WTC11 (cell line): ENCODE data around the gene IFNK. TPM values are rescaled to one million over a fixed set of nuclear protein-coding genes. Genes with fewer than 3 reads are reported as not detected.

ENCODE experiments used
- ATAC-seq: fragments of 200-7000 bp; cut with Tn5 transposase; 2 replicates; pipeline ENCODE4 v1.10.0; 2021; ENCODE audit warnings: mild to moderate bottlenecking, moderate library complexity
- CTCF ChIA-PET: fragments of 300-600 bp; sonication (Branson Sonifier 250); formaldehyde crosslinking; loops from one replicate; lab custom pipeline; 2021; ENCODE audit warnings: antibody characterized with exemption; lab: Charles Lee
- POLR2A ChIA-PET: fragments of 350-600 bp; sonication (Branson Sonifier 250); formaldehyde crosslinking; loops from one replicate; lab custom pipeline; 2021; ENCODE audit warnings: antibody characterized with exemption; lab: Charles Lee
- DNase-seq: peaks from one replicate; pipeline ENCODE4 v3.0.0; 2021; ENCODE audit warnings: low spot score
- H3K27ac Mint-ChIP-seq: 2 replicates; pipeline ENCODE4 v1.8.0; 2021; ENCODE audit warnings: mixed read lengths
- H3K27me3 Mint-ChIP-seq: 2 replicates; pipeline ENCODE4 v1.8.0; 2021; ENCODE audit warnings: low read depth, mild to moderate bottlenecking, moderate library complexity, mixed read lengths
- H3K36me3 Mint-ChIP-seq: 2 replicates; pipeline ENCODE4 v1.8.0; 2021; ENCODE audit warnings: mixed read lengths
- H3K4me1 Mint-ChIP-seq: 2 replicates; pipeline ENCODE4 v1.8.0; 2022; ENCODE audit warnings: mixed read lengths
- H3K4me3 Mint-ChIP-seq: 2 replicates; pipeline ENCODE4 v1.8.0; 2021; ENCODE audit warnings: mild to moderate bottlenecking, moderate library complexity, mixed read lengths
- H3K9me3 Mint-ChIP-seq: 2 replicates; pipeline ENCODE4 v1.8.0; 2021; ENCODE audit warnings: mixed read lengths
- ATF1 ChIP-seq: sonication (generic); formaldehyde crosslinking; IDR thresholded peaks from 2 replicates; pipeline ENCODE4 v1.8.1; 2023; ENCODE audit warnings: mild to moderate bottlenecking, moderate library complexity, missing genetic modification reagents
- ATF2 ChIP-seq: sonication (generic); formaldehyde crosslinking; IDR thresholded peaks from 2 replicates; pipeline ENCODE4 v1.8.1; 2022; ENCODE audit warnings: low read depth, missing genetic modification reagents, borderline replicate concordance
- CREB1 ChIP-seq: sonication (generic); formaldehyde crosslinking; IDR thresholded peaks from 2 replicates; pipeline ENCODE4 v1.8.0; 2023; ENCODE audit warnings: mild to moderate bottlenecking, missing genetic modification reagents
- E2F5 ChIP-seq: sonication (generic); formaldehyde crosslinking; IDR thresholded peaks from 2 replicates; pipeline ENCODE4 v1.8.1; 2022; ENCODE audit warnings: mild to moderate bottlenecking, moderate library complexity, missing genetic modification reagents
- ETV6 ChIP-seq: sonication (generic); formaldehyde crosslinking; IDR thresholded peaks from 2 replicates; pipeline ENCODE4 v1.8.1; 2022; ENCODE audit warnings: mild to moderate bottlenecking, missing genetic modification reagents
- FOXJ3 ChIP-seq: sonication (generic); formaldehyde crosslinking; IDR thresholded peaks from 2 replicates; pipeline ENCODE4 v1.9.0; 2021; ENCODE audit warnings: missing genetic modification reagents, mild to moderate bottlenecking, borderline replicate concordance
- FOXP1 ChIP-seq: sonication (generic); formaldehyde crosslinking; IDR thresholded peaks from 2 replicates; pipeline ENCODE4 v1.8.0; 2022; ENCODE audit warnings: missing genetic modification reagents, mild to moderate bottlenecking, moderate library complexity, borderline replicate concordance
- HMGXB4 ChIP-seq: sonication (generic); formaldehyde crosslinking; IDR thresholded peaks from 2 replicates; pipeline ENCODE4 v1.8.1; 2023; ENCODE audit warnings: mild to moderate bottlenecking, moderate library complexity, missing genetic modification reagents
- IRF1 ChIP-seq: sonication (generic); formaldehyde crosslinking; IDR thresholded peaks from 2 replicates; pipeline ENCODE4 v1.8.0; 2023; ENCODE audit warnings: missing genetic modification reagents
- KAT7 ChIP-seq: sonication (generic); formaldehyde crosslinking; IDR thresholded peaks from 2 replicates; pipeline ENCODE4 v1.8.1; 2023; ENCODE audit warnings: missing genetic modification reagents, mild to moderate bottlenecking, borderline replicate concordance
- MYBL2 ChIP-seq: sonication (generic); formaldehyde crosslinking; IDR thresholded peaks from 2 replicates; pipeline ENCODE4 v1.8.1; 2023; ENCODE audit warnings: mild to moderate bottlenecking, moderate library complexity, missing genetic modification reagents
- NFYB ChIP-seq: sonication (generic); formaldehyde crosslinking; conservative IDR thresholded peaks from 2 replicates; pipeline ENCODE4 v1.8.0; 2022; ENCODE audit warnings: low read depth, missing genetic modification reagents
- NR3C1 ChIP-seq: sonication (generic); formaldehyde crosslinking; conservative IDR thresholded peaks from 2 replicates; pipeline ENCODE4 v1.8.1; 2023; ENCODE audit warnings: low read depth, mild to moderate bottlenecking, missing genetic modification reagents
- PREB ChIP-seq: sonication (generic); formaldehyde crosslinking; IDR thresholded peaks from 2 replicates; pipeline ENCODE4 v1.8.1; 2022; ENCODE audit warnings: mild to moderate bottlenecking, missing genetic modification reagents, moderate library complexity, borderline replicate concordance
- TEAD1 ChIP-seq: sonication (generic); formaldehyde crosslinking; IDR thresholded peaks from 2 replicates; pipeline ENCODE4 v1.8.0; 2022; ENCODE audit warnings: mild to moderate bottlenecking, missing genetic modification reagents
- USF2 ChIP-seq: sonication (generic); formaldehyde crosslinking; IDR thresholded peaks from 2 replicates; pipeline ENCODE4 v1.8.1; 2023; ENCODE audit warnings: mild to moderate bottlenecking, missing genetic modification reagents, moderate library complexity
- ZNF396 ChIP-seq: fragments of 250-450 bp; sonication (Bioruptor Pico); IDR thresholded peaks from 2 replicates; pipeline ENCODE4 v1.8.0; 2021; ENCODE audit warnings: mild to moderate bottlenecking, moderate library complexity, borderline replicate concordance
- total RNA-seq: library from RNA; stranded (reverse); gene quantifications from 3 replicates; pipeline ENCODE4 v1.2.3, GENCODE V29; 2021
- TF ChIP-seq, protein P1 (sequence below): fragments of 250-450 bp; sonication (Bioruptor Pico); IDR thresholded peaks from 2 replicates; pipeline ENCODE4 v2.1.2; 2022; ENCODE audit warnings: mild to moderate bottlenecking, moderate library complexity
- TF ChIP-seq, protein P2 (sequence below): sonication (generic); formaldehyde crosslinking; IDR thresholded peaks from 2 replicates; pipeline ENCODE4 v1.8.1; 2023; ENCODE audit warnings: mild to moderate bottlenecking, missing genetic modification reagents, moderate library complexity

Gene IFNK
- total RNA-seq, 1 experiment from 2014 or later = not detected

DNA sequence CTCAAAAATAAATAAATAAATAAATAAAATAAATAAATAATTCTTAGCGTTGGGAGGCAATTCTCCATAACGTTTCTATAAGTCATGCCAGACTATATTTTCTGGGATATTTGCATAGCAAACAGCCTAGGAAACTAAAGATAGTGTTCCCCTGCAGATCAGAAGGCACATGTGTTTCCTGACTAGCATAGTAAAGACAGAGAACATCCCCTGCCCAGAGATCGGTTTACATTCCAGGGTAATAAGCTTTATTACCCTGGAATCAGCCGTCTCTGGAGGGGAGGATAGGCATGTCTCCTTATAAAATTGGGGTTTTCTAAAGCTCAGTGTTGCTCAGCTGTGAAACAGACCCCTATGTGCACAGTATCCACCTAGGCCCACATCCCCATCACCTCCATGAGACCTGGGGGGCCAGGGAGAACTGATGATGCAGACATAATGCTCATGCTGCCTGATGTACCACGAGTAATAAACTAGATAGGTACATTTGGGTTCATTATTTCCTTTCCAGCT, 36.9 kb upstream of the IFNK start:
- no peak overlapping the region for H3K27ac Mint-ChIP-seq
- POLR2A ChIA-PET = interaction anchor here (1.0 kb wide), 1 partner anchor 63 kb away, joined by 3 read pairs; no protein-coding TSS in a partner anchor
- peaks cover 51% of the 10 kb centered on the region for H3K4me1 Mint-ChIP-seq
- ATAC-seq = no peak
- no peak overlapping the region for H3K4me3 Mint-ChIP-seq
- peaks cover 8% of the 10 kb centered on the region for H3K9me3 Mint-ChIP-seq
- H3K36me3 Mint-ChIP-seq = peaks cover 18% of the 10 kb centered on the region
- no peak for DNase-seq
- no peak for TF ChIP-seq FOXP1 (CRISPR knock-in tag)
- TF ChIP-seq, protein P1, sequence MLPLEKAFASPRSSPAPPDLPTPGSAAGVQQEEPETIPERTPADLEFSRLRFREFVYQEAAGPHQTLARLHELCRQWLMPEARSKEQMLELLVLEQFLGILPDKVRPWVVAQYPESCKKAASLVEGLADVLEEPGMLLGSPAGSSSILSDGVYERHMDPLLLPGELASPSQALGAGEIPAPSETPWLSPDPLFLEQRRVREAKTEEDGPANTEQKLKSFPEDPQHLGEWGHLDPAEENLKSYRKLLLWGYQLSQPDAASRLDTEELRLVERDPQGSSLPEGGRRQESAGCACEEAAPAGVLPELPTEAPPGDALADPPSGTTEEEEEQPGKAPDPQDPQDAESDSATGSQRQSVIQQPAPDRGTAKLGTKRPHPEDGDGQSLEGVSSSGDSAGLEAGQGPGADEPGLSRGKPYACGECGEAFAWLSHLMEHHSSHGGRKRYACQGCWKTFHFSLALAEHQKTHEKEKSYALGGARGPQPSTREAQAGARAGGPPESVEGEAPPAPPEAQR (CRISPR knock-in tag) = no peak
- TF ChIP-seq FOXJ3 (CRISPR knock-in tag) = no peak
- TF ChIP-seq, protein P2, sequence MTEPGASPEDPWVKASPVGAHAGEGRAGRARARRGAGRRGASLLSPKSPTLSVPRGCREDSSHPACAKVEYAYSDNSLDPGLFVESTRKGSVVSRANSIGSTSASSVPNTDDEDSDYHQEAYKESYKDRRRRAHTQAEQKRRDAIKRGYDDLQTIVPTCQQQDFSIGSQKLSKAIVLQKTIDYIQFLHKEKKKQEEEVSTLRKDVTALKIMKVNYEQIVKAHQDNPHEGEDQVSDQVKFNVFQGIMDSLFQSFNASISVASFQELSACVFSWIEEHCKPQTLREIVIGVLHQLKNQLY (CRISPR knock-in tag) = no peak
- TF ChIP-seq E2F5 = no peak
- no peak for TF ChIP-seq NFYB
- TF ChIP-seq TEAD1 = no peak
- TF ChIP-seq IRF1 (CRISPR knock-in tag) = no peak
- no peak for TF ChIP-seq CREB1
- no peak for TF ChIP-seq KAT7 (CRISPR knock-in tag)
- TF ChIP-seq HMGXB4 (CRISPR knock-in tag) = no peak
- no peak for TF ChIP-seq MYBL2
- no peak for TF ChIP-seq ATF1 (CRISPR knock-in tag)
- no peak for TF ChIP-seq ZNF396
- TF ChIP-seq PREB (CRISPR knock-in tag) = no peak
- no peak for TF ChIP-seq NR3C1 (CRISPR knock-in tag)
- TF ChIP-seq, all 79 proteins: peak for 0
- CTCF ChIA-PET = no interaction called here
- no peaks in the 10 kb centered on the region for H3K27me3 Mint-ChIP-seq

GRCh38 chr9:27487927-27488326, 36.2 kb upstream of the IFNK start:
- POLR2A ChIA-PET = interaction anchor here (1.0 kb wide), 1 partner anchor 64 kb away, joined by 3 read pairs; no protein-coding TSS in a partner anchor
- peak; percentile 76 for ATAC-seq
- Mint-ChIP-seq H3K4me1 (peaks cover 48% of the 10 kb centered on the region), H3K36me3 (peaks cover 16% of the 10 kb centered on the region), H3K4me3 (0 out of 2 replicates have a peak overlapping the region, but pooled peaks have one; percentile 10), H3K27me3 (no peaks in the 10 kb centered on the region), H3K9me3 (peaks cover 11% of the 10 kb centered on the region), H3K27ac (peak overlapping the region; percentile 96)
- DNase-seq = no peak
- CTCF ChIA-PET = interaction anchor here (3.0 kb wide), 1 partner anchor 155 kb away, joined by 9 read pairs; no protein-coding TSS in a partner anchor
- TF ChIP-seq ETV6 (CRISPR knock-in tag) = no peak
- TF ChIP-seq USF2 (CRISPR knock-in tag) = peak; percentile 79
- no peak for TF ChIP-seq ATF2 (CRISPR knock-in tag)
